K562 treated with DMSO at 1 percent for 12 hours (cell line): Measurements from ENCODE around the gene PVALB. TPM values are rescaled to one million over a fixed set of nuclear protein-coding genes. Genes with fewer than 3 reads are reported as not detected.

ENCODE experiments used
- total RNA-seq: library from RNA; unstranded; fragments of 300-600 nt; gene quantifications from 2 replicates; pipeline ENCODE4 v1.2.3, GENCODE V29; 2022; ENCODE audit not compliant: insufficient read depth

Gene PVALB
- total RNA-seq, result not detected in 2 replicates

GRCh38 chr22:36816636-36817524, at the start of gene PVALB:
TSS of gene PVALB (minus strand) at chr22:36817035. CDS start at chr22:36817005, 30 bp downstream.

GRCh38 chr22:36860821-36861659, 44.2 kb upstream of the PVALB start, which contains the start of gene NCF4:
TSS of gene NCF4 (plus strand) at chr22:36861006. CDS start at chr22:36861172, 166 bp downstream.

GRCh38 chr22:36775964-36776669, 40.7 kb downstream of the PVALB start, which contains the start of gene IFT27:
TSS of gene IFT27 (minus strand) at chr22:36776119. CDS start at chr22:36775707, 412 bp downstream.

Other genes with a start within 250 kb of the PVALB start
- not detected in 2 replicates for gene CACNG2, start 113.3 kb downstream of the PVALB start, total RNA-seq
- gene IFT27, start 40.9 kb downstream of the PVALB start, total RNA-seq, result 4.2 and 5.7 TPM in 2 replicates
- gene NCF4, start 44.0 kb upstream of the PVALB start, total RNA-seq, result 2.4 and 2.6 TPM in 2 replicates
- gene CSF2RB, start 96.6 kb upstream of the PVALB start, total RNA-seq, result 0.83 TPM in 1 of 2 replicates, not detected in the other
- gene TST, start 202.4 kb upstream of the PVALB start, total RNA-seq, result 41.4 and 58.1 TPM in 2 replicates
- 124 and 177 TPM in 2 replicates for gene MPST, start 202.7 kb upstream of the PVALB start, total RNA-seq
- not detected in 2 replicates for gene KCTD17, start 234.7 kb upstream of the PVALB start, total RNA-seq